Ovary (tissue), 9 donors: ENCODE results near the gene KIF5B. TPM values are rescaled to one million over a fixed set of nuclear protein-coding genes. Genes with fewer than 3 reads are reported as not detected.

Experiments
- DNase-seq, 5 donors: peaks; one replicate each; pipeline ENCODE4 v3.0.0-alpha.2; 2019 to 2020
- H3K27ac ChIP-seq, 2 donors: fragments of 200-600 bp; one replicate each; pipeline versions ENCODE4 v1.5.1 to v1.8.0; 2019 to 2022
- H3K27me3 ChIP-seq: fragments of 200-600 bp; one replicate; pipeline ENCODE4 v1.8.0; 2022
- H3K36me3 ChIP-seq: fragments of 200-600 bp; sonication (generic); one replicate; pipeline ENCODE4 v1.5.1; 2019
- H3K4me1 ChIP-seq: one replicate; pipeline ENCODE4 v1.8.1; 2013; ENCODE audit warnings: mild to moderate bottlenecking, moderate library complexity; ENCODE audit not compliant: insufficient read depth
- H3K4me3 ChIP-seq: fragments of 200-600 bp; sonication (generic); one replicate; pipeline ENCODE4 v1.5.1; 2017
- H3K9me3 ChIP-seq, 2 donors: fragments of 200-600 bp in 1 of 2; sonication (generic) in 1 of 2; one replicate each; pipeline versions ENCODE4 v1.5.1 to v1.8.1; 2013 to 2019; ENCODE audit warnings: mild to moderate bottlenecking in 1 of 2, moderate library complexity in 1 of 2
- EP300 ChIP-seq: sonication (generic); formaldehyde crosslinking; IDR thresholded peaks from one replicate; pipeline ENCODE4 v1.6.1; 2017; ENCODE audit warnings: antibody characterized with exemption
- POLR2A ChIP-seq: fragments of 450-650 bp; IDR thresholded peaks from one replicate; pipeline ENCODE4 v1.6.1; 2017; ENCODE audit warnings: antibody characterized with exemption, mild to moderate bottlenecking, moderate library complexity
- WGBS, 3 donors: extraction: QIAGEN DNeasy Blood & Tissue Kit in 1 of 3; methylation state at CpG; one replicate each; pipeline versions ENCODE4 v1.1.5 to v1.1.7; 2013 to 2017; 5-methylcytosine and 5-hydroxymethylcytosine counted together
- intact Hi-C, 4 donors: fragments of 100-400 bp; cut with DNase I; formaldehyde crosslinking; loops; one replicate each; pipeline versions ENCODE4 v1.11.0 to v1.15.1; 2022 to 2023
- polyA plus RNA-seq, 2 donors: library from polyadenylated mRNA; stranded (reverse); fragments of 200-250 nt in 1 of 2; fragments of 350-450 nt in 1 of 2; fragmentation: Illumina TruSeq in 1 of 2; extraction: RNeasy Lipid Tissue Mini Kit (QIAGEN cat#74804) in 1 of 2; gene quantifications; one replicate each; pipeline ENCODE4 v1.2.3, GENCODE V29; 2013 to 2014
- total RNA-seq, 7 donors: library from RNA; depleted of rRNA in 2 of 7; stranded (reverse); fragments of >200 nt in 2 of 7; fragmentation: NEBNext Ultra II Directional in 3 of 7; extraction: Animal tissue kit (Norgen Biotek cat#: 25700) in 3 of 7; gene quantifications; one replicate each; pipeline versions ENCODE4 v1.1.0 to v1.2.4, GENCODE V29; 2016 to 2023
- TF ChIP-seq, protein P1 (sequence below), 3 donors: fragments of 450-650 bp in 2 of 3; fragments of 200-600 bp in 1 of 3; IDR thresholded peaks; one replicate each; pipeline versions ENCODE4 v1.5.1 to v1.8.0; 2016 to 2022; ENCODE audit warnings: antibody characterized with exemption in 3 of 3, mild to moderate bottlenecking in 1 of 3
- donor health status: DM: no; HTN: no; CAD: no; lungs with moderate emphysema.
- donor health status: DM: no; HTN: no; CAD: no.
- donor health status: Bipolar disorder and iron deficiency.
- donor health status: DM: yes; HTN: yes; CAD: no.
- donor health status: DM: no; HTN: no; CAD: no.
- donor health status: DM: yes; HTN: yes; CAD: no.

KIF5B gene
- total and polyA plus RNA-seq, 9 donors = 29.0 to 95.8 (median 62.3) TPM

- H3K27ac ChIP-seq = no peak overlapping the region
- H3K36me3 ChIP-seq = no peaks in the 10 kb centered on the region
- TF ChIP-seq POLR2A = no peak
- TF ChIP-seq, protein P1, sequence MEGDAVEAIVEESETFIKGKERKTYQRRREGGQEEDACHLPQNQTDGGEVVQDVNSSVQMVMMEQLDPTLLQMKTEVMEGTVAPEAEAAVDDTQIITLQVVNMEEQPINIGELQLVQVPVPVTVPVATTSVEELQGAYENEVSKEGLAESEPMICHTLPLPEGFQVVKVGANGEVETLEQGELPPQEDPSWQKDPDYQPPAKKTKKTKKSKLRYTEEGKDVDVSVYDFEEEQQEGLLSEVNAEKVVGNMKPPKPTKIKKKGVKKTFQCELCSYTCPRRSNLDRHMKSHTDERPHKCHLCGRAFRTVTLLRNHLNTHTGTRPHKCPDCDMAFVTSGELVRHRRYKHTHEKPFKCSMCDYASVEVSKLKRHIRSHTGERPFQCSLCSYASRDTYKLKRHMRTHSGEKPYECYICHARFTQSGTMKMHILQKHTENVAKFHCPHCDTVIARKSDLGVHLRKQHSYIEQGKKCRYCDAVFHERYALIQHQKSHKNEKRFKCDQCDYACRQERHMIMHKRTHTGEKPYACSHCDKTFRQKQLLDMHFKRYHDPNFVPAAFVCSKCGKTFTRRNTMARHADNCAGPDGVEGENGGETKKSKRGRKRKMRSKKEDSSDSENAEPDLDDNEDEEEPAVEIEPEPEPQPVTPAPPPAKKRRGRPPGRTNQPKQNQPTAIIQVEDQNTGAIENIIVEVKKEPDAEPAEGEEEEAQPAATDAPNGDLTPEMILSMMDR (IDR thresholded peaks at IDR 0.05) = no peak
- no peak for TF ChIP-seq EP300
- H3K4me1 ChIP-seq = no peaks in the 10 kb centered on the region
- DNase-seq = no peak
- intact Hi-C loops = no loop called here
- H3K4me3 ChIP-seq = no peak overlapping the region
- no peaks in the 10 kb centered on the region for H3K27me3 ChIP-seq
- H3K9me3 ChIP-seq = no peaks in the 10 kb centered on the region
Measured at GRCh38 chr10:32091046-32091445, 34.8 kb upstream of the KIF5B start.

DNA sequence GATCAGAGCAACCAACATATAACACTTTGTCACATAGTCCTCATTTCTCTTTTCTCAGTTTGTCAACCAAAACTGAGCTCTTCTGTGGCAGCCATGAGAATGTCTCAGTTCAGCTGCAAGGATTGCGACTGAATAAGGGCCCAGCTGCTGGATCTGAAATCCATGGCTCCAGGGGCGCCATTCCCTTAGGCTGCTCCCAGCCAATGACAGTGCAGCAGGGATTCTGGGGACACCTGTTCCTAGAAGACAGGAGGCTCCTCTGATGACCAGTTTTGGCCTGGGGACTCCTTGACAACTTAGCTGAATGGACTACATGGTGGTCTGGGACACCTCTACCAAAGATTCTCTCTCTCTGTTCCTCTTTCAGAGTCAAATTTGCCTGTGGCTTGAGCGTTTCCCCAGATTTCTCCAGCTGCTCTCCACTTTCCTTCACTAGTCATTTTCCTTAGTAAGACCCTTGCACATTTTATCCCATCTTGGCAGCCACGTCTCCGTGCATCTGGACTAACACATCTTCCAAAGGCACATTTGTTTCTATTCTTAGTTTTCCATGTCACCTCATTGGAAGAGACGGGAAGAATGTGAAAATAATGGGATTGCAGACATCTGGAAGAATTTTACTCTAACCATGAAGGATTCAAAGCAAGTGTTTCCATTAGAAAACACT, 28.1 kb upstream of the KIF5B start:
- Histone ChIP-seq H3K27me3 (no peaks in the 10 kb centered on the region), H3K27ac (no peak overlapping the region), H3K4me3 (no peak overlapping the region), H3K9me3 (no peaks in the 10 kb centered on the region), H3K36me3 (no peaks in the 10 kb centered on the region), H3K4me1 (no peaks in the 10 kb centered on the region)
- intact Hi-C loops = no loop called here
- TF ChIP-seq, protein P1 (IDR thresholded peaks at IDR 0.05) = no peak
- TF ChIP-seq EP300 = no peak
- TF ChIP-seq POLR2A = no peak
- no peak for DNase-seq
- 37 to 46% (median 46%) methylated on average over 6 of the region's 6 CpGs for WGBS, 3 donors

DNA sequence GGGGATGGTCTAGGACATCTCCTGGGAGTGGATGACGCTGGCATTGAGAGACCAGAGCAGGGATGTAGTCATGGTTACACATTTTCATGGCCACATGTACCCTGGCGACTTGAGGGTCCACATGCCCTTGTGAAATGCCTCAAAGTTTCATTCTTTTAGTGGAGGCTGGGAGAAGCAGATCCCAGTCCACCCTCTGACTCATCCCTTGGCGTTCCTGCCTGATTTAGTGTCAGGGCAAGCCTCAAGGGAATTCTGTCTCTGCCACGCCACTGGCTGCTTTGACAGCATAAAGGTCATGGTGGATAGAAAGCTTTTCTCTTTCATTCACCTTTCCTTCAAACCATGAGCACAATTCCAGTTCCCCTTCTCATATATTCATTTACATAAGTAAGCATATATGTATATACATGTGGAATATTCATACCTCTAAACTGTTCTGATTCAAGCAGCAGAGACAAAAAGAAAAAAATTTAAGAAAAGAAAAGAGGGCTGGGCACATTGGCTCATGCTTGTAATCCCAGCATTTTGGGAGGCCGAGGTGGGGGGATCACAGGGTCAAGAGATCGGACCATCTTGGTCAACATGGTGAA, 21.8 kb upstream of the KIF5B start:
- 57 to 68% (median 62%) methylated on average over 6 of the region's 6 CpGs for WGBS, 3 donors
- no peaks in the 10 kb centered on the region for H3K4me1 ChIP-seq
- no peak for DNase-seq
- H3K4me3 ChIP-seq = no peak overlapping the region
- H3K36me3 ChIP-seq = no peaks in the 10 kb centered on the region
- no peak overlapping the region for H3K27ac ChIP-seq
- TF ChIP-seq, protein P1 (IDR thresholded peaks at IDR 0.05) = no peak
- TF ChIP-seq EP300 = no peak
- no peak for TF ChIP-seq POLR2A
- H3K27me3 ChIP-seq = no peaks in the 10 kb centered on the region
- no peaks in the 10 kb centered on the region for H3K9me3 ChIP-seq
- intact Hi-C loops = no loop called here

- H3K4me1 ChIP-seq = no peaks in the 10 kb centered on the region
- WGBS, 3 donors = 95 to 96% (median 96%) methylated on average over 1 of the region's 1 CpG
- no peak overlapping the region for H3K27ac ChIP-seq
- no peaks in the 10 kb centered on the region for H3K27me3 ChIP-seq
- no peak for DNase-seq
- H3K4me3 ChIP-seq = no peak overlapping the region
- H3K36me3 ChIP-seq = no peaks in the 10 kb centered on the region
- TF ChIP-seq EP300 = no peak
- H3K9me3 ChIP-seq = no peaks in the 10 kb centered on the region
- intact Hi-C loops = no loop called here
Measured at GRCh38 chr10:32073659-32074058, 17.4 kb upstream of the KIF5B start.

DNA sequence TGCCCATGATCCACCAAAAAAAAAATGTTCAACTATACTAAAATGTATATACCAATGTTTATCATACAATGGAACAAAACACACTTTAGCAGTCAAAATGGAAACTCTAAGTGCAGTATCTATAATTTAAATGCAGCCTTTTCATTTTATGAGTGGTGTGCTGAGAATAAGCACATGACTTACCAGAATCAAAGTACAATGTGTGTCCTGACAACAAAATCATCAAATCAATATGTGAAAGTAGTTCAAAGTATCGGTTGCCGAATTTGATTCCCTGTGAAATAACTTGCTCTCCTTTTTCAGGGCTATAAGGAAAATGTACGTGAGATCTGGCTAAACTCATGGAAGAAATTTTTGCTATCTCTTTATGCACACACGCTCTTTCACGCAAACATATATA, 16.9 kb upstream of the KIF5B start:
- no peak for DNase-seq
- Histone ChIP-seq H3K9me3 (no peaks in the 10 kb centered on the region), H3K4me3 (no peak overlapping the region), H3K27me3 (no peaks in the 10 kb centered on the region), H3K27ac (no peak overlapping the region), H3K36me3 (no peaks in the 10 kb centered on the region), H3K4me1 (no peaks in the 10 kb centered on the region)
- intact Hi-C loops = no loop called here
- WGBS, 3 donors = 95% methylated on average over 5 of the region's 5 CpGs
- TF ChIP-seq EP300 (no peak), POLR2A (no peak)
- TF ChIP-seq, protein P1 (IDR thresholded peaks at IDR 0.05) = no peak
